Hindlimb muscle (tissue), 1 donor: Measurements from ENCODE around the gene TMEM158. TPM values are rescaled to one million over a fixed set of nuclear protein-coding genes. Genes with fewer than 3 reads are reported as not detected.

Source experiments
- DNase-seq: peaks from one replicate; pipeline ENCODE4 v3.0.0-alpha.2; 2013
- polyA plus RNA-seq: library from polyadenylated mRNA; unstranded; fragments of 120-200 nt; gene quantifications from one replicate; pipeline ENCODE4 v1.2.1, GENCODE V29; 2013; ENCODE audit not compliant: insufficient read length

Gene TMEM158
- 1.2 TPM for polyA plus RNA-seq

GRCh38 chr3:45226206-45226915, at the start of gene TMEM158:
Gene TMEM158 (minus strand): TSS chr3:45226287. CDS start chr3:45226027, 260 bp downstream.
- DNase-seq = peak; percentile 49

GRCh38 chr3:45275006-45275704, 49.1 kb upstream of the TMEM158 start:
- DNase-seq = no peak

- DNase-seq = no peak
These were observed 47.8 kb upstream of the TMEM158 start for GRCh38 chr3:45273681-45274515.

GRCh38 chr3:45272828-45273470, 46.9 kb upstream of the TMEM158 start:
- DNase-seq = no peak

- DNase-seq = no peak
These were observed 46.1 kb upstream of the TMEM158 start for GRCh38 chr3:45272032-45272810.

- no peak for DNase-seq
These were observed 43.9 kb upstream of the TMEM158 start for GRCh38 chr3:45269952-45270351.

GRCh38 chr3:45267097-45267496, 41.0 kb upstream of the TMEM158 start:
- no peak for DNase-seq

GRCh38 chr3:45261333-45262110, 35.4 kb upstream of the TMEM158 start:
- no peak for DNase-seq

- DNase-seq = no peak
These were observed 33.0 kb upstream of the TMEM158 start for GRCh38 chr3:45259133-45259532.

- DNase-seq = no peak
These were observed 32.2 kb upstream of the TMEM158 start for GRCh38 chr3:45258317-45258716.

GRCh38 chr3:45253316-45253715, 27.2 kb upstream of the TMEM158 start:
- no peak for DNase-seq

- no peak for DNase-seq
These were observed 26.7 kb upstream of the TMEM158 start for GRCh38 chr3:45252826-45253225.

- DNase-seq = no peak
These were observed 23.3 kb upstream of the TMEM158 start for GRCh38 chr3:45249391-45249790.

GRCh38 chr3:45246241-45246640, 20.2 kb upstream of the TMEM158 start:
- DNase-seq = no peak

- no peak for DNase-seq
These were observed 18.3 kb upstream of the TMEM158 start for GRCh38 chr3:45244356-45244755.

- DNase-seq = no peak
These were observed 15.1 kb upstream of the TMEM158 start for GRCh38 chr3:45241206-45241605.

GRCh38 chr3:45240292-45240691, 14.2 kb upstream of the TMEM158 start:
- DNase-seq = no peak

- no peak for DNase-seq
These were observed 13.2 kb upstream of the TMEM158 start for GRCh38 chr3:45239254-45239653.

- DNase-seq = no peak
These were observed 10.9 kb upstream of the TMEM158 start for GRCh38 chr3:45236964-45237363.

GRCh38 chr3:45235409-45235808, 9.3 kb upstream of the TMEM158 start:
- no peak for DNase-seq

- DNase-seq = no peak
These were observed 8.2 kb upstream of the TMEM158 start for GRCh38 chr3:45234250-45234649.
